K562 (cell line): ENCODE results near the gene FERMT3. TPM values are rescaled to one million over a fixed set of nuclear protein-coding genes. Genes with fewer than 3 reads are reported as not detected.

Experiments
- POLR2B ChIP-seq: fragments of 450-650 bp; IDR thresholded peaks from 2 replicates; pipeline ENCODE4 v1.6.1; 2018; ENCODE audit warnings: low read depth; ENCODE audit not compliant: partially characterized antibody
- SRF ChIP-seq, 2 experiments: fragments of 250-450, 450-650 bp in 1 of 2; sonication (Bioruptor Pico) in 1 of 2; sonication (generic) in 1 of 2; formaldehyde crosslinking; IDR thresholded peaks; 2 replicates each; pipeline versions ENCODE4 v1.5.0 to v1.5.1; 2020 to 2022; ENCODE audit warnings: mild to moderate bottlenecking in 1 of 2, missing genetic modification reagents in 1 of 2
- TAF1 ChIP-seq: IDR thresholded peaks from 2 replicates; pipeline ENCODE4 v1.6.1; 2011; ENCODE audit warnings: mild to moderate bottlenecking, low read length, moderate library complexity; ENCODE audit not compliant: insufficient read depth, control insufficient read depth, severe bottlenecking; ENCODE audit errors: extremely low read depth
- polyA plus RNA-seq, 8 experiments: library from polyadenylated mRNA; depleted of rRNA in 4 of 8; stranded (reverse) in 5 of 8; unstranded in 3 of 8; fragments of >200 nt; fragmentation: Nextera tagmentation in 2 of 8; fragmentation: Illumina TruSeq in 1 of 8; extraction: Ambion mirVana in 2 of 8; extraction: Trizol in 1 of 8; gene quantifications; 2 replicates each; pipeline versions ENCODE4 v1.2.1 to v1.2.3, GENCODE V29; 2011 to 2014; ENCODE audit warnings: inconsistent platforms in 1 of 8, missing spikeins in 1 of 8
- total RNA-seq, 7 experiments: library from RNA; depleted of rRNA in 6 of 7; stranded (reverse); fragments of >200 nt in 6 of 7; fragmentation: Illumina TruSeq in 2 of 7; extraction: Trizol in 2 of 7; gene quantifications; 2 replicates each; pipeline versions ENCODE4 v1.2.1 to v1.2.3, GENCODE V29; 2011 to 2021; ENCODE audit warnings: low replicate concordance in 1 of 7
- TF ChIP-seq, protein P1 (sequence below): fragments of 450-650 bp; IDR thresholded peaks from 2 replicates; pipeline ENCODE4 v1.6.1; 2016; ENCODE audit warnings: antibody characterized with exemption
- TF ChIP-seq, protein P2 (sequence below), 2 experiments: fragments of 450-650 bp; IDR thresholded peaks; 2 replicates each; pipeline ENCODE4 v1.6.1; 2016
- TF ChIP-seq, protein P3 (sequence below): fragments of 250-450 bp; sonication (Bioruptor Pico); IDR thresholded peaks from 2 replicates; pipeline ENCODE4 v1.8.0; 2021; ENCODE audit warnings: mild to moderate bottlenecking, moderate library complexity
- TF ChIP-seq, protein P4 (sequence below): fragments of 200-800 bp; sonication (Bioruptor generic); IDR thresholded peaks from 2 replicates; pipeline ENCODE4 v1.6.1; 2017; ENCODE audit warnings: missing genetic modification characterization, missing compliant biosample characterization

Gene FERMT3
- total and polyA plus RNA-seq, 9 of the 15 experiments (the other 6 are each of a cell fraction or from before 2014, with no cell fraction given), result 3.2 to 275 (median 79.7) TPM

DNA sequence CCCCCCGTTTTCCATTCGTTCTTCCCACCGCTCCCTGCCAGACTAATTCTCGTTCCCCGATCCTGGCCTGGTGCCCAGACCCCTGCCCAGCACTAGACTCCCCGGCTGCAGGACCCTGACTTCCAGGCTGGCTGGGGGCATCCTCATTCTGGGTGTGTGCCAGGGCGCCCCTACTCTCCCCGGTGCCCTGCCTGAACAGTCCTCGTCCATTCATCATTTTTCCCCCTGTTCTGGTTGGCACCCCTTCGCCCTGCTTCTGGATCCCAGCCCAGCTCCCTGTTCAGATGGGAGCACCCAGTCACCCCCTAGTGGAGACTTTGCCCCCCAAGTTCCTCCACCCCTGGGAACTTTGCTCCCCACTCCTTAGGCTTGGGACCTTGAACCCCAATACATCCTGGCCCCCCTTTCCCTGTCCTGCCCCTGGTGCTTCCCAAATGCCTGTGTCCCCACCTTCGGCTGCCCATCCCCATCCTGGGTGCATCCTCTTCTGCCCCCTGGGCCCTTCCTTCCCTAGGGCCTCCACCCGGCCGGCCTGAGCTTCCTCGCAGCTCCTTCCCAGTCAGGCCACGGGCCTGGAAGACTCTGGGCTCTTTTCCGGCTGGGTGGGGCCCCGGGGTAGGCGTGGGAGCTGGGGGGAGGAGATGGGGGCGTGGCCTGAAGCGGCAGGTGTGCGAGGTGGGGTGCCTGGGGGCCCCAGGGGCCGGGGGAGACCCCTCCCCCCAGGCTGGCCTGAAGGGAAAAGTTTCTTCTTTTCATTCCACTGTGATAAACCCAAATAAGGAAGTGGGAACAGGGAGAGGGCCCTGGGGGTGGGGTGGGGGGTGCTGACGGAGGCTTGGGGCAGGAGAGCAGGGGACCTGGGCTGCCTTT, 45.7 kb downstream of the FERMT3 start (continued):
- TF ChIP-seq TAF1 (peak; percentile 55), SRF (CRISPR knock-in tag; IDR thresholded peaks at IDR 0.05) (0 out of 4 replicates have a peak, but pooled peaks of 1 of the 2 experiments have one; percentile 17), POLR2B (peak; percentile 69)
- TF ChIP-seq, protein P1, sequence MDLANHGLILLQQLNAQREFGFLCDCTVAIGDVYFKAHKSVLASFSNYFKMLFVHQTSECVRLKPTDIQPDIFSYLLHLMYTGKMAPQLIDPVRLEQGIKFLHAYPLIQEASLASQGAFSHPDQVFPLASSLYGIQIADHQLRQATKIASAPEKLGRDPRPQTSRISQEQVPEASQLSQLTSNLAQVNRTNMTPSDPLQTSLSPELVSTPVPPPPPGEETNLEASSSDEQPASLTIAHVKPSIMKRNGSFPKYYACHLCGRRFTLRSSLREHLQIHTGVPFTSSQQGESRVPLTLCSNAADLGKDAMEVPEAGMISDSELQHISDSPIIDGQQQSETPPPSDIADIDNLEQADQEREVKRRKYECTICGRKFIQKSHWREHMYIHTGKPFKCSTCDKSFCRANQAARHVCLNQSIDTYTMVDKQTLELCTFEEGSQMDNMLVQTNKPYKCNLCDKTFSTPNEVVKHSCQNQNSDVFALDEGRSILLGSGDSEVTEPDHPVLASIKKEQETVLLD, result peak; percentile 71
- TF ChIP-seq, protein P2, sequence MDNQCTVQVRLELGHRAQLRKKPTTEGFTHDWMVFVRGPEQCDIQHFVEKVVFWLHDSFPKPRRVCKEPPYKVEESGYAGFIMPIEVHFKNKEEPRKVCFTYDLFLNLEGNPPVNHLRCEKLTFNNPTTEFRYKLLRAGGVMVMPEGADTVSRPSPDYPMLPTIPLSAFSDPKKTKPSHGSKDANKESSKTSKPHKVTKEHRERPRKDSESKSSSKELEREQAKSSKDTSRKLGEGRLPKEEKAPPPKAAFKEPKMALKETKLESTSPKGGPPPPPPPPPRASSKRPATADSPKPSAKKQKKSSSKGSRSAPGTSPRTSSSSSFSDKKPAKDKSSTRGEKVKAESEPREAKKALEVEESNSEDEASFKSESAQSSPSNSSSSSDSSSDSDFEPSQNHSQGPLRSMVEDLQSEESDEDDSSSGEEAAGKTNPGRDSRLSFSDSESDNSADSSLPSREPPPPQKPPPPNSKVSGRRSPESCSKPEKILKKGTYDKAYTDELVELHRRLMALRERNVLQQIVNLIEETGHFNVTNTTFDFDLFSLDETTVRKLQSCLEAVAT (IDR thresholded peaks at IDR 0.05), result 0 out of 4 replicates have a peak, but pooled peaks of 1 of the 2 experiments have one; percentile 51
- TF ChIP-seq, protein P3, sequence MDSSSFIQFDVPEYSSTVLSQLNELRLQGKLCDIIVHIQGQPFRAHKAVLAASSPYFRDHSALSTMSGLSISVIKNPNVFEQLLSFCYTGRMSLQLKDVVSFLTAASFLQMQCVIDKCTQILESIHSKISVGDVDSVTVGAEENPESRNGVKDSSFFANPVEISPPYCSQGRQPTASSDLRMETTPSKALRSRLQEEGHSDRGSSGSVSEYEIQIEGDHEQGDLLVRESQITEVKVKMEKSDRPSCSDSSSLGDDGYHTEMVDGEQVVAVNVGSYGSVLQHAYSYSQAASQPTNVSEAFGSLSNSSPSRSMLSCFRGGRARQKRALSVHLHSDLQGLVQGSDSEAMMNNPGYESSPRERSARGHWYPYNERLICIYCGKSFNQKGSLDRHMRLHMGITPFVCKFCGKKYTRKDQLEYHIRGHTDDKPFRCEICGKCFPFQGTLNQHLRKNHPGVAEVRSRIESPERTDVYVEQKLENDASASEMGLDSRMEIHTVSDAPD (CRISPR knock-in tag), result no peak
- TF ChIP-seq, protein P4, sequence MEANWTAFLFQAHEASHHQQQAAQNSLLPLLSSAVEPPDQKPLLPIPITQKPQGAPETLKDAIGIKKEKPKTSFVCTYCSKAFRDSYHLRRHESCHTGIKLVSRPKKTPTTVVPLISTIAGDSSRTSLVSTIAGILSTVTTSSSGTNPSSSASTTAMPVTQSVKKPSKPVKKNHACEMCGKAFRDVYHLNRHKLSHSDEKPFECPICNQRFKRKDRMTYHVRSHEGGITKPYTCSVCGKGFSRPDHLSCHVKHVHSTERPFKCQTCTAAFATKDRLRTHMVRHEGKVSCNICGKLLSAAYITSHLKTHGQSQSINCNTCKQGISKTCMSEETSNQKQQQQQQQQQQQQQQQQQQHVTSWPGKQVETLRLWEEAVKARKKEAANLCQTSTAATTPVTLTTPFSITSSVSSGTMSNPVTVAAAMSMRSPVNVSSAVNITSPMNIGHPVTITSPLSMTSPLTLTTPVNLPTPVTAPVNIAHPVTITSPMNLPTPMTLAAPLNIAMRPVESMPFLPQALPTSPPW (CRISPR knock-in tag), result peak; percentile 72
